Stomach smooth muscle (tissue), 2 donors: ENCODE measurements around the gene C14orf119.

Experiments
- H3K27ac ChIP-seq: one replicate; pipeline ENCODE4 v1.7.0; 2013; ENCODE audit warnings: mild to moderate bottlenecking, low read length, inconsistent platforms
- H3K27me3 ChIP-seq, 2 donors: one replicate each; pipeline ENCODE4 v1.7.0; 2013; ENCODE audit warnings: low read length in 2 of 2; ENCODE audit not compliant: insufficient read depth in 2 of 2, control insufficient read depth in 1 of 2
- H3K36me3 ChIP-seq, 2 donors: one replicate each; pipeline ENCODE4 v1.7.0; 2013; ENCODE audit warnings: low read length in 2 of 2; ENCODE audit not compliant: control insufficient read depth in 2 of 2, insufficient read depth in 2 of 2
- H3K4me1 ChIP-seq: one replicate; pipeline ENCODE4 v1.7.0; 2013; ENCODE audit warnings: low read length; ENCODE audit not compliant: control insufficient read depth, insufficient read depth
- H3K4me3 ChIP-seq, 2 donors: one replicate each; pipeline ENCODE4 v1.7.0; 2013; ENCODE audit warnings: low read length in 2 of 2
- H3K9ac ChIP-seq, 2 donors: one replicate each; pipeline ENCODE4 v1.7.0; 2013; ENCODE audit warnings: low read length in 2 of 2, mild to moderate bottlenecking in 1 of 2
- H3K9me3 ChIP-seq, 2 donors: one replicate each; pipeline ENCODE4 v1.7.0; 2013; ENCODE audit warnings: low read length in 2 of 2; ENCODE audit not compliant: control insufficient read depth in 2 of 2
- donor health status: healthy.
- donor health status: Pancreatic carcinoma.

C14orf119 gene

GRCh38 chr14:23066368-23066767 is 28.9 kb upstream of the C14orf119 start:
- H3K9me3 ChIP-seq, result no peaks in the 10 kb centered on the region
- H3K9ac ChIP-seq, result peak overlapping the region in 1 of 2 donors; percentile 29
- no peak overlapping the region for H3K27ac ChIP-seq
- no peaks in the 10 kb centered on the region for H3K27me3 ChIP-seq
- H3K36me3 ChIP-seq, result peaks cover 53 to 59% of the 10 kb centered on the region in 2 donors
- H3K4me3 ChIP-seq, result no peak overlapping the region
- H3K4me1 ChIP-seq, result peaks cover 30% of the 10 kb centered on the region

GRCh38 chr14:23066855-23067744 is 28.2 kb upstream of the C14orf119 start:
- H3K4me1 ChIP-seq, result peaks cover 33% of the 10 kb centered on the region
- no peak overlapping the region for H3K9ac ChIP-seq
- peaks cover 53 to 56% of the 10 kb centered on the region in 2 donors for H3K36me3 ChIP-seq

GRCh38 chr14:23067847-23068788 is 27.2 kb upstream of the C14orf119 start:
- Histone ChIP-seq H3K9ac (peak overlapping the region in 1 of 2 donors; percentile 21), H3K36me3 (peaks cover 48 to 53% of the 10 kb centered on the region in 2 donors), H3K4me3 (no peak overlapping the region), H3K9me3 (no peaks in the 10 kb centered on the region), H3K27ac (peak overlapping the region; percentile 49), H3K27me3 (no peaks in the 10 kb centered on the region), H3K4me1 (peaks cover 33% of the 10 kb centered on the region)

More at GRCh38 chr14:23066855-23067744, 28.2 kb upstream of the C14orf119 start:
- Histone ChIP-seq H3K4me3 (no peak overlapping the region), H3K9me3 (no peaks in the 10 kb centered on the region), H3K27me3 (no peaks in the 10 kb centered on the region), H3K27ac (no peak overlapping the region)

GRCh38 chr14:23068789-23069412 is 26.4 kb upstream of the C14orf119 start:
- H3K27me3 ChIP-seq, result no peaks in the 10 kb centered on the region
- H3K9me3 ChIP-seq, result no peaks in the 10 kb centered on the region
- peaks cover 42 to 47% of the 10 kb centered on the region in 2 donors for H3K36me3 ChIP-seq
- no peak overlapping the region for H3K4me3 ChIP-seq
- no peak overlapping the region for H3K27ac ChIP-seq
- H3K4me1 ChIP-seq, result peaks cover 33% of the 10 kb centered on the region
- peak overlapping the region in 1 of 2 donors; percentile 21 for H3K9ac ChIP-seq

- H3K9ac ChIP-seq, result no peak overlapping the region
- H3K36me3 ChIP-seq, result peaks cover 37 to 42% of the 10 kb centered on the region in 2 donors
- H3K27me3 ChIP-seq, result no peaks in the 10 kb centered on the region
- no peak overlapping the region for H3K27ac ChIP-seq
- no peak overlapping the region for H3K4me3 ChIP-seq
- H3K4me1 ChIP-seq, result peaks cover 33% of the 10 kb centered on the region
- no peaks in the 10 kb centered on the region for H3K9me3 ChIP-seq
These were observed 25.9 kb upstream of the C14orf119 start for GRCh38 chr14:23069413-23069806.

- H3K27ac ChIP-seq, result peak overlapping the region; percentile 82
- H3K27me3 ChIP-seq, result no peaks in the 10 kb centered on the region
- peaks cover 33% of the 10 kb centered on the region for H3K4me1 ChIP-seq
- H3K36me3 ChIP-seq, result peaks cover 42 to 43% of the 10 kb centered on the region in 2 donors
- no peaks in the 10 kb centered on the region for H3K9me3 ChIP-seq
- H3K4me3 ChIP-seq, result peak overlapping the region; percentile 86 to 92
- peak overlapping the region; percentile 86 to 90 for H3K9ac ChIP-seq
These were observed 24.8 kb upstream of the C14orf119 start for GRCh38 chr14:23070262-23071129.

- Histone ChIP-seq H3K4me3 (peak overlapping the region; percentile 86 to 92), H3K4me1 (peaks cover 33% of the 10 kb centered on the region), H3K36me3 (peaks cover 41% of the 10 kb centered on the region in 2 donors), H3K9ac (peak overlapping the region; percentile 86 to 90), H3K9me3 (no peaks in the 10 kb centered on the region), H3K27me3 (no peaks in the 10 kb centered on the region), H3K27ac (peak overlapping the region; percentile 82)
These were observed 23.9 kb upstream of the C14orf119 start for GRCh38 chr14:23071244-23071920.

- Histone ChIP-seq H3K27me3 (no peaks in the 10 kb centered on the region), H3K4me1 (peaks cover 33% of the 10 kb centered on the region), H3K4me3 (peak overlapping the region; percentile 86 to 92), H3K27ac (peak overlapping the region; percentile 82), H3K36me3 (peaks cover 42 to 43% of the 10 kb centered on the region in 2 donors), H3K9me3 (no peaks in the 10 kb centered on the region), H3K9ac (peak overlapping the region; percentile 72 to 90)
These were observed 23.3 kb upstream of the C14orf119 start for GRCh38 chr14:23071921-23072539.

GRCh38 chr14:23074906-23075305 is 20.4 kb upstream of the C14orf119 start:
- H3K36me3 ChIP-seq, result peaks cover 52 to 57% of the 10 kb centered on the region in 2 donors
- no peak overlapping the region for H3K27ac ChIP-seq
- no peaks in the 10 kb centered on the region for H3K9me3 ChIP-seq
- no peak overlapping the region for H3K4me3 ChIP-seq
- H3K27me3 ChIP-seq, result no peaks in the 10 kb centered on the region
- H3K9ac ChIP-seq, result no peak overlapping the region
- peaks cover 27% of the 10 kb centered on the region for H3K4me1 ChIP-seq
